IPS-15b (cell line): ENCODE measurements around the gene CD164L2.

ENCODE experiments used
- H3K27me3 ChIP-seq: one replicate; pipeline ENCODE4 v1.6.1; 2013; ENCODE audit warnings: low read length; ENCODE audit not compliant: control insufficient read depth, insufficient read depth
- H3K36me3 ChIP-seq: one replicate; pipeline ENCODE4 v1.6.1; 2013; ENCODE audit warnings: low read length; ENCODE audit not compliant: control insufficient read depth, insufficient read depth
- H3K4me1 ChIP-seq: one replicate; pipeline ENCODE4 v1.6.1; 2013; ENCODE audit warnings: mild to moderate bottlenecking, low read length; ENCODE audit not compliant: control insufficient read depth, insufficient read depth
- H3K4me3 ChIP-seq: one replicate; pipeline ENCODE4 v1.5.1; 2013; ENCODE audit warnings: low read depth, low read length
- H3K9ac ChIP-seq: one replicate; pipeline ENCODE4 v1.6.1; 2013; ENCODE audit warnings: low read depth, mild to moderate bottlenecking, low read length
- H3K9me3 ChIP-seq: one replicate; pipeline ENCODE4 v1.6.1; 2013; ENCODE audit warnings: mild to moderate bottlenecking, low read length; ENCODE audit not compliant: control insufficient read depth, insufficient read depth

CD164L2 gene

GRCh38 chr1:27332536-27333281 lies 50.4 kb downstream of the CD164L2 start:
- no peaks in the 10 kb centered on the region for H3K27me3 ChIP-seq
- H3K36me3 ChIP-seq, result peaks cover 34% of the 10 kb centered on the region
- no peaks in the 10 kb centered on the region for H3K4me1 ChIP-seq
- H3K4me3 ChIP-seq, result no peak overlapping the region
- no peak overlapping the region for H3K9ac ChIP-seq
- H3K9me3 ChIP-seq, result no peaks in the 10 kb centered on the region

- Histone ChIP-seq H3K4me1 (no peaks in the 10 kb centered on the region), H3K36me3 (peaks cover 34% of the 10 kb centered on the region), H3K9ac (no peak overlapping the region), H3K9me3 (no peaks in the 10 kb centered on the region), H3K4me3 (no peak overlapping the region), H3K27me3 (no peaks in the 10 kb centered on the region)
Measured at GRCh38 chr1:27331922-27332321, 51.2 kb downstream of the CD164L2 start.

GRCh38 chr1:27331426-27331825 lies 51.7 kb downstream of the CD164L2 start:
- no peaks in the 10 kb centered on the region for H3K9me3 ChIP-seq
- no peaks in the 10 kb centered on the region for H3K4me1 ChIP-seq
- no peak overlapping the region for H3K9ac ChIP-seq
- H3K4me3 ChIP-seq, result no peak overlapping the region
- H3K27me3 ChIP-seq, result no peaks in the 10 kb centered on the region
- H3K36me3 ChIP-seq, result peaks cover 34% of the 10 kb centered on the region

- Histone ChIP-seq H3K9ac (no peak overlapping the region), H3K4me3 (no peak overlapping the region), H3K9me3 (no peaks in the 10 kb centered on the region), H3K4me1 (no peaks in the 10 kb centered on the region), H3K36me3 (peaks cover 33% of the 10 kb centered on the region), H3K27me3 (no peaks in the 10 kb centered on the region)
Measured at GRCh38 chr1:27330786-27331185, 52.3 kb downstream of the CD164L2 start.
